HS-5 (cell line): ENCODE data around the gene TCERG1.

Experiments used
- DNase-seq: peaks from one replicate; pipeline ENCODE4 v3.0.0-alpha.2; 2012; ENCODE audit warnings: low read depth

TCERG1 gene

DNA sequence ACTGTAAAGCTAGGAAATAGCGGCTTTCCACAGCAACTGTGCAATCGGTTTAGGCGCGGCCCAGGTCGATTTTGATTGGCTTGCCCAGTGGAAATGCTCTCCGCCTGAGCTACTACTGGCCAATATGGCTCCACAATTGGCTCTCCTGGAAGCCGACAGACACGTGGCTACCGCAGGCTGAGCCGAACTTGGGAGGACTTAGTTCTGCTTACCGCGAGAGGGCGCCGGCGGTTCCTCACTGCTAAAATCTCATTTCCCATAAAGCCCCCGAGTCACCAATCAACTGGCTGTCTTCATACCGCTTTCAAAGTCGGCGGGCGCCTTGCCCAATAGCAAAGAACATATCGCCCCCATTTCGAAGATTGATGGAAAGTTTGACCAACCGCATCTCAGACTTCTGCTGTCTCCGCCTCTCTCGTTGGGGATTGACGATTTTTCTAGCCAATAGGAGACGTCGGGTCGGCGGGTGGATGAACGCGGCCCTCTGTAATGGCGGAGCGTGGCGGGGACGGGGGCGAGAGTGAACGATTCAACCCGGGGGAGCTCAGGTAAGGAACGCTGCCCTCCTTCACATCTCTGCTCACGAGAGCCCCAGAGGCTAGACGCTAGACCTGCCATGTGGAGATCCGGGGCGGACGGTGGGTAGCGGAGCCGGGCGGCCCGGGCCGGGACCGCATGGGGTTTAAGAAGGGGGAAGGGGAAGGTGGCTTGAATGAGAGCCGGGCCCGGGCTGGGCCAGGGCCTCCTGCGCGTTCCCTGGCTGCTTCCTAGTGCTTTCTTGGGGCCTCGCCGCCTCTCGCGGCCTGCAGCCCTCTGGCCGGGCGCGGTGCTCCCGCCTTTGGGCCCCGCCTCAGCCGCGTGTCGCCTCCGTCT, at the start of gene TCERG1:
TCERG1 (plus strand) TSS at position 473 of the 873 bp plus-strand sequence; CDS start at position 490, 17 bp downstream.
- DNase-seq: peak; percentile 100

DNA sequence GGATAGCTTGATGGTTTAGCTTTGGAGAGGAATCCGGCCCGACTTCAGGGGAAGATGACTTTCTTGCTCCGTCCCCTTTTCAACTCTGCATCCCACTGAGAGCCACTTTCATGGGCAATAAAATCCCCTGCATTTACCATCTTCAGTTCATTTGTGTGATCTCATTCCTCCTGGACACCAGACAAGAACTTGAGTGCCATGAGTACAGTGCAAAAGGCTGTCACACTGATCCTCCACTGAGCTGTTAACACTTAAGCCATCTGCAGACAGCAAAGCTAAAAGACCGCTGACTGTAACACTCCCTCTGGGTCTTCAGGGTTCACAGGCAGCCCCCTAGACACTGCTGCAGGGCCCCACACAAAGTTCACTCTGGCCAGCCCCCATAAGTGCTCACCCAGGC, 48.3 kb upstream of the TCERG1 start:
- no peak for DNase-seq

DNA sequence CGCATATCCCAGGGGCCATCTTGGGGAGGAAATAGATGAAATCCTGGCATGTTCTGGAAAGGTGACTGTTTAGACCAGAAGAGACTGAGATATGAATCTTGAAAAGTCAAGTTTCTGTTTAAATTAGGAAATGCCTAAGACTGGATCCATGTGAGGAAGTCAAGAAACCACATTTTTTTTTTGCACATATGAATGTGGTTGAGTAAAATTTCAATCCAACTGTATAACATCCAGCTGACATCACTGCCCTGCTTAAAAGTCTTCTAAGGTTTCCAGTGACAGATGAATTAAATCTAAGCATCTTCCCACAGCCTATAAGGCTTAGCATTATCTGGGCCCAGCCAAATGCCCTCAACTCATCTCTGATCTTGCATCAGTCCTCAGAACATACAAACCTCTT, 47.7 kb upstream of the TCERG1 start:
- no peak for DNase-seq

DNA sequence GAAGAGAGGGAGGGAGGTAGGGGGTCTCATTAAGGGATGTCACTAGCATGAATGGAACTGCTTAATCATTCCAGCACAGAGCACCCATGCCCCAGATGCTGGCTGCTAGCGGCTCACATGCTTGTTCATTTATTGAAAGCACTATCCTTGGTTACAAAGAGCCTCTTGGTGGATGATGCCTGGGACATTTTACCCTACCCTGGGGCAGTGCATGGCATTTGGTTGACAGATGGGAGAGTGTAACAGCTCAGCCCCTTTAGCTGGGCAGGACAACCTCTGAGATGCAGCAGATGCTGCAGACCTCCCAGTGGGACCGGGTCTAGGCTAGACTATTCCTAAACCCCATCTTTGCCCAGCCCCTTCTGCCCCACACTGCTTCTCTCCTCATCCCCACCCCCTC, 46.9 kb upstream of the TCERG1 start:
- DNase-seq: no peak

DNA sequence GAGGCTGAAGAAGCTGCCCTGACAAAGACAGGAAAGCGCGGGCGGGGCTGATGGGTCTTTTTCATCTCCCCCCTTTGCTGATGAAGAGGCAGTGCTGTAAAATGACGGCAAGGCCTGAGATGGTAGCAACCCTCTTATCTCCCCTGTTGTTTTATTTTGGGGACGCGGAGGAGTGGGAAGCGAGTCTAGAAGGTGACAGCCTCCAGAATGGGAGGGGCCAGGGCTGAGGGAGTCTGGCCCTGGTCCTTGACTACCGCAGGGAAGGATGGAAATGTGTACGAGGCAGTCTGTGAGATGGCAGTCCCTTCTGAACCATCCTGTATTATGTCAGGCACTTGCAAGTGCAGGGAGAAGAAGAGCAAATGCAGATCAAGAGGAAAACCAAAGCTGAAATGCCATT, 46.1 kb upstream of the TCERG1 start:
- DNase-seq: no peak

DNA sequence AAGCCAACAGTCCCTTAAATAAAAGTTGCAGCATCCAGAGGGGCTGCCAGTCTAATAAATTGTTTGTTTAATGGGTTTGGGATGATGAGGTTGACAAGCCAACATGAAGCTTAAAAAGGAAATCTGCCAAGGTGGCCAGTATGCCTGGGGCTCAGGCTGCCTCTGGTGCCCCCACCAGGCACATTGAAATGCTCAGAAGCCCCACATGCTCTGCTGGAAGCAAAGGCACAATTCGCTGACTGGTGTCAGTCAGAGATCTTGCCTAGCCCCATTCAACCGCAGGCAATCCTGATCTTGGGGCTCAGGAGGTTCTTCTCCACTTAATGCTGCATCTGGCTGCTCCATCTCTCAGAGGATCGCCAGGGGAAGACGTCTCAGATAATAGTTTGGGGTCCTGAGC, 44.2 kb upstream of the TCERG1 start:
- DNase-seq: no peak

DNA sequence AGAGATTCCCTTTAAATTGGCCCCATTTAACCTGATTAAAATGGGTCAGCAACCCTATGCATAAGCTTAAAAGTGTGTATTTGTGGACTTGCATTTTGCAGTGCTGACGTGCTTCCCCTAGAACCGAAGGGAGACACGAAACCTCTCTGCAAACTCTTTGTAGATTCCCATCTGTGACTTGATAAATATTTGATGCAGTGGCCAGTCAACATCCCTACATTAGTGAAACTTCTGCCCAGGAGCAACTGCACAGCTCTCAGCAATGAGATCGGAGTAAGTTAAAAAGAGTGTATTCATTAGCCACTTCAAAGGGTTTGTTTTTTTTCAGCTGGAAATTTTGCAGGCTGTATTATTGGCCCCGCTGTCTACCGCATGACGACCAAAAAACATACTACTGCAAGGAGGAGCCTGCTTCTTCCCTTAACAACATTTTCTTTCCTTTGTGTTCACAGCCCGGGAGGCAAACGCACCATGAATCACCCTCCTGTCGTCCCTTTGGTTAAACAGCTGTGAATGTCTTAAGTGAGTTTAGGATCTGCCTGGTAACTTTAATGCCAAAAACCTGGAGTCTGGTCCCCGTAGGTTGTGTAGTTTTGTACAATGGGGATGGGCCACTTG, 38.0 kb upstream of the TCERG1 start:
- no peak for DNase-seq

DNA sequence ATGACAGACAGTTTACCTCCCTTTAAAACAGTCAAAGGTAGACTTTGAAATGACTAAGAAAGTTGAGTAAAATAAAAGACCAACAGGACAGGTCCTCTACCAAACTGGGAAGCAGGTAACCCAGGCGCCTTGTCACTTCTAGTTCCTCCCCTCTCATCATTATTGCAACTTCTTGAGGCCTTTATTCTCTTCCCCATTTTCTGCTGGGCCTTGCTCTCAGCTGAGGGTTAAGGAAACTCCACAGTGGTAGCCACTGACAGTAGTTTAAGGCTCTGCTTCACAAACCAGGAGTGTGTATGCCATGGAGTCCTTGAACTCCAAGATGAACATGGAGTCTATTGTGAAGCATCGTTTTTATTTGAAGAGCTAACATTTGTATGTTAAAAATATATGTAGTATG, 36.9 kb upstream of the TCERG1 start:
- DNase-seq: no peak

DNA sequence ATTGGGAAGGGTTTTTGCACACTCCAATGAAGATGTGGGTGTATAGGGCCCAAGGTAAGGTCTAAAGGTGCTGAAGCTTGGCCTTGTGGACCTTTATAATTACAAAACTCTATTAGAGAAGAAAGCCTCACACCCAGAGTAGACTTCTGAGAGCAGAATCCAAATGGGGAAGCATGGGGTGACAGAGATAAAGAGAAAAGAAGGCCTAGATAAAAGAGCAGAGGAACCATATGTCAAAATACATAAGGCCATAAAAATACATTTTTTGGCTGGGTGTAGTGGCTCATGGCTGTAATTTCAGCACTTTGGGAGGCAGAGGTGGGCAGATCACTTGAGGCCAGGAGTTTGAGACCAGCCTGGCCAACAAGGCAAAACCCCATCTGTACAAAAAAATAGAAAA, 27.4 kb upstream of the TCERG1 start:
- DNase-seq: no peak

DNA sequence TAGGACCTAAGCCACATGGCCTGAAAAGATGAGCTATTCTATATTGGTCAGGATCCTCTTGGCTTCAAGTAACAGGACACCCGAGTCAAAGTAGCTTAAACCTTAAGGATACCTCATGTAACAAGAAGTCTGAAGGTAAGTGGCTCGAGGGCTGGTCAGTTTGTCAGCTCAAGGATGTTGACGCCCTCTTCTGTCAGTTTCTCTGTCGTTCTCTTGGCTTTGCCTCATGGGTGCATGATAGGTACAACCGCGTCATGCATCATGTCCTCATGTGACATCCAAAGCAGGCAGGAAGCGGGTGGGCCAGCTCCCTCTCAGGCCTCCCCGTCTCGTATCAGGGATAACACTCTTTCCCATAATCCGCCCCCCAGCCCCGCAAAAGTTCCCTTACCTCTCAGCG, 22.1 kb upstream of the TCERG1 start:
- DNase-seq: no peak

DNA sequence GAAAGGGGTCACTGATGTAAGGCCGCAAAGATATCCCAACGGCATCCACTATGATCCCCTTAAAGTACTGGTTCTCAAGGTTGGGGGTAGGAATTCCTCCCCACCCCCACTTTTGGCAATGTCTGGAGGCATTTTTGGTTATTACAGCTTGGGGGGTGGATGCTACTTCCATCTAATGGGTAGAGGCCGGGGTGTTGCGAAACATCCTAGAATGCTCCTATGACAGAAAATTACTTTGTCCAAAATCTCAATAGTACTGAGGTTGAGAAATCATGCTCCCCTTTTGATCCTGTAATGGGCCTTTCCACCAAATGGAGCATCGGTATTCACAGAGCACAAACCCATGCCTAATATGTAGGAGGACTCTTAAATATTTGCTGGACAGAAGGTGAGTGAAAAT, 20.8 kb upstream of the TCERG1 start:
- DNase-seq: no peak

DNA sequence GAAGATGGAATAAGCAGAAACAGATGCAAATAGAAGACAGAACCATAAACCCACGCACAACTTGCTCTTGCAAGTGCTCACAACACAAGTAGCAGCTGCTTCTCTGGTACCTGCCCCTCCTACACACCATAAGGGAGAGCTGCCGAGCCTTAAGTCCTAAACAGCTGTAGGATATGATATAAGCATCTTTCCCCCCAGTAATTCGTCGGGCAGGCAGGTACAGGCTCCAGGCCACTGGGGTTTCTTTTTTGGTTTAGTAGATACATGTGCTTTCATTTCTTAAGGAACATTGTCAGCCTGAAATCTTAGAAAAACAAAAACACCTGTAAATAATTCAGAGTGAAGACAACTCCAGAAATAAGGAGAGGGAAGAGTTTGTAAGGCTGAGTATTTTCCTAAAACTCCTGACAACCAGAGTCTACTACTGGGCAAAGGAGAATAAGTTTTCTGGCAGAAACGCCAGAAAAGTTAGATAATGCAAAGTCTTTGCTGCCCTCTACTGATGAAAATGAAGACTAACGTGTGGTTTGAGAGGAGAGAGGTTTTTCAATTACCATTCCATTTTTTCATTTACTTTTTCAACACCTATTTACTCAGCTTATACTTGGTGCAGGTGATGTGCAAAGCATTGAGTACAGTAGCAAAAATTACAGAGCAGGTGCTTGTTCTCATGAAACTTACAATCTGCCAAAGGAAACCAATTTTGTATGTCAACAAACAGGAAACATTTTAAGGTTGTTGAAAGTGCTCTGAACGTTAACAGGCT, 20.1 kb upstream of the TCERG1 start:
- DNase-seq: no peak

DNA sequence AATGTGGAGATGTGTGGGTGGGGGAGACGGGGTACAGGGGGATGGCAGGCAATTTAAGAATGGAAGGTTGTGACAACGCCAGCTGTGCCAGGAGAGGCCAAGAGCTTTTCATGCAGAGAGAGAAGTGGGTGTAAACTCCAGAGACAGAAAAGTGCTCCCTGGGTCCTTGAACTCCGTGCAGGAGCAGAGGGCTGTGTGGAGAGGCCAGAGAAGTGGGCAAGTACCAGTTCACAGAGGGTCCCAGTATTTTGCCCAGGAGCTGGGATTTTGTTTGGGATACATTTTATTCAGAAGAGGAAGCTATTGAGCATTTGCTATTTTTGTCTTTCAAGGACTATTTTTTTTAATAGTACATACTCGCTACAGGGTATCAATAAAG, 19.5 kb upstream of the TCERG1 start:
- DNase-seq: no peak

DNA sequence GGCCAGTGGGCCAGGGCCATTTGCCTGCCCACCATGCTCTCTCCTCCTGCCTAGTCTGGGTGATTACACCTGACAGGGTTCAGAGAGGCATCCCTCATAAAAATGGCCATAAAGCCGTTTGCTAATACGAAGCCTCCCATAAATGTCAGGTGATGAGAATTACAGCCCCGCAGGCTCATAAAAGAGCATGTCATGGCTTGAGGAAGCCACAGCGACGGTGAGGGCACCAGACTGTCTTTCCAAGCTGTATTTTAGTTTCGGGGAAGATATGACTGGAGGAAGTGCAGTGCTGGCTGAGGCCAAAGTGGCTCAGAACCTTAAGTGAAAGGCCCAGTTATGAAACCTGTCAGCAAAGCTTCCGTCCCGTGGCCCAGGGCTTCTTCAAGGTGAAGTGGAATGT, 18.5 kb upstream of the TCERG1 start:
- DNase-seq: no peak

DNA sequence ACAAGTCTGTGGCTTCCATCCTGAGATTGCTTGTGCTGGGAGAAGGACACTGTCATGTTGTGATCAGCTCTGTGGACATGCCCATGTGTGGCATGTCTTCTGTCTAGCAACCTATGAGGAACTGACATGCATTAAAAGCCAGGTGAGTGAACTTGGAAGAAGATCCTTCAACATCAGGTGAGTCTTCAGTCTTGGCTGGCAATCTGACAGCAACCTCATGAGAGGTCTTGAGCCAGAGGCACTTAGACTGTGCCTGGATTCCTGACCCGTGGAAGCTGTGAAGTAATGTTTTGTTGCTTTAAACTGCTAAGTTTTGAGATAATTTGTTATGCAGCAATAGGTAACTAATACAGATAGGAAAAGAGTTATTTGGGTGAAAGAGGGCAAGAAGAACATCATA, 6.8 kb upstream of the TCERG1 start:
- no peak for DNase-seq

DNA sequence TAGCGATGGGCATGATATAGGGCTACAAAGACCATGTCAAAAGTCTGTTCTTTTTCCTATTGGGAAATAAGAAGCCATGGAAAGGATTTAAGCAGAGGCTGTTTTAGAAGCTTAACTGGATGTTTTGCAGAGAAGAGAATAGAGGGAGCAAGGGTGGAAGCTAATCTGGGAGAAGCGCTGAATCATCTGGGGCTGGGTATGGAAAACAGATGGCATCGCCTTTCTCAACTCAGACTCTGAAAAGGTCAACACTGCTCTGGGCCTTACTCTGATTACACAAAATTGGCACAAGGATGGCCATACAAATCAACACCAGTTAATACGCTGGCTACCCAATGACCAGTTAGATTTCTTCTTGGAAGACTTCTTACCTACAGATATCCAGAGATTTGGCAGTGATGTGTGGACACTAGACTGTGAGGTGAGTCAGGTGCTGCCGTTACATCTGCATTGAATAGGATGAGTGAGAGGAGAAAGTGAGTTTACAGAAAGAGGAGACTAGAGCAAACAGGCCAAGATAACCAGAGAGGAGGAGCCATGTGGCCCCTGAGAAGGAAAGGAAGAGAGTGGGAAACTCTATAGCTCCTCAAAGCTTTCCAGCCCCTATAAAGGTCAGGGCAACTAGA, 6.2 kb upstream of the TCERG1 start:
- DNase-seq: no peak

DNA sequence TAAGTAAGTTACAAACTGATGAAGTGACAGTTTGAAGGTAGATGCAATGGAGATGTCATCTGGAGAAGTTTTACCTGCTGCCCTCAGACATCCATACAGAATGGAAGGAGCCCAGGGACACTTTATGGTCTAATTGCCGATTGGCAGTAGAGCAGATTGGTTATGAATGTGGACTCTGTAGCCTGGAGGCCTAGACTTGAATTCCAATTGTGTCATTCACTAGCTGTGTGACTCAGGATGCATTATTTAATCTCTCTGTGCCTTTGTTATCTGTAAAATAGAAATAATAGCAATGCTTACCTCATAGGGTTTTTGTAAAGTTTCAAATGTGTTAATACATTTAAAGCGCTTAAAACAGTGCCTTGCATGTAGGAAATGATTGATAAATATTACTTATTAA, 5.2 kb upstream of the TCERG1 start:
- no peak for DNase-seq

DNA sequence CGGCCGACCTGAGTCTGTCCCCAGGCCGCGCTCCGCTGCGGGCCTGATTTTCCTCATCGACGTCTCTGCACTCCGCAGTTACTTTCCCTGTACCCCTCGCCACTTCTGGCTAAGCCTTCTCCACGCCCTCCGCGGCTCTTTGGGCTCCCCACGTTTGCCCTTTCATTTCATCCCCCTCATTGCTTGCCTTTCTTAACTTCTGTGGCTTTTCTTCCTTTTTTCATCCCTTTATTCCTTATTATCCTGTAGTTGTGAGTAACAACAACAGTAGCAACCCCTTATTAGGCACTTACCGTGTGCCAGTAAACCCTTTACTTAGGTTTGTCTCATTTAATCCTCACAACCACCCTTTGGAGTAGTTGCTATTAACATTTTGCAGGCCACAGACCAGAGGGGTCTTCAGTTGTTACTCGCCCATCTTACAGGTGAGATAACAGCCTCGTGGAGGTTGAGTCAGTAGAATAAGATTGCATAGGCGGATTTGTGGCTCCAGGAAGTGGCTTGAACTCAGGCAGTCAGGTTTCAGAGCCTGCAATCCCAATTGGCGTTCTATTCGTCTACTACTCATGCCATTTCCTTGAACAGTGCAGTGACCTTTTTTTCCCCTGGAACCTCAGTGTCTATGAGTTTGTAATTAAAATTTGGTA, 724 bp downstream of the TCERG1 start:
- peak; percentile 25 for DNase-seq

DNA sequence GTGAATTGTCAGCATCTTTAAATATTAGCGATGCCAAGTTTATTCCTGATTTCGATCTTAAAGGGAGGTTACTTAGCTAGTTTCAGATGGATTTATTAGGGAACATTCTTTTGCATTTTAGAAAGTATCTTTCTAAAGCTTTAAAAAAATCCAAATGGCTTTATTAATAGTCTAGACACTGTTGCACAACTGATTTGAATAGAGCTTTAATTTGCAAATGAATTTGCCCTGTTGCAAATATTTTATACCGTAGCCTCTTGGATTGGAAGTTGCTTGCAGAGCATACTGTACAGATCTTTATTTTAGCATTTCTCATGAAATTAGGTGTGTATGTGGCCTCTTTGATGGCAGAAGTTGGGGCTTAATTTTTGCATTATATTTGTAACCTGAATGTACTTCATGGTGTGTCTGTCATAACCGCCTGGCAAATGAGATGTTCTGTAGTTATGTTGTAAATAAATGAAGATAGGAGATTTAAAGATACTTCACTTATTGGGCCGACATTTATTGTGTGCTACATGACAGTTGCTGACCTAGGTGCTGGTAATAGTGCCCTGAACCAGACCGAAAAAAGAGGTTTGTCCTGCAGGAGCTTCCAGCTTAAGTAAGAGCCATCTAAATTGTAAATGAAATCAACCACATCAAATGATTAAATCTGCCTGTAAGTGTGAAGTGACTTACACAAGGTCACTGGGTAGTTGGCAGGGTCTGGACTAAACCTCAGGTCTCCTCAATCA, 1.8 kb downstream of the TCERG1 start:
- DNase-seq: no peak

DNA sequence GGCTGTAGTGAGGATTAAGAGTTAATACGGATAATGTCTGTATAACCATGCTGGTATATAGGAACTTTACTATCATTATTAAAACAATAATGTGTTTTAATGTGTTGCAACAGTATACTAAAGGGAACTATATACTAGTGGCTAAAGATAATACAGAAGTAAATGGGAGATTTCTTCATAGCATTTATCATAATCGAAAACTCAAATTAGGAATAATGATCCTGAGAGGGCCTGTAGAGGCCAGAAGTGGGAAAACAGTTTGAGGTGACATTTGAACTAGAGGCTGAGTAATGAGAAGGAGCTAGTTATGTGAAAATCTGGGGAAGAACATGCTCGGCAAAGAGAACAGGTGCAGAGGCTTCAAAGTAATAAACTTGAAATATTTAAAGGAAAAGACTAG, 2.9 kb downstream of the TCERG1 start:
- DNase-seq: no peak

DNA sequence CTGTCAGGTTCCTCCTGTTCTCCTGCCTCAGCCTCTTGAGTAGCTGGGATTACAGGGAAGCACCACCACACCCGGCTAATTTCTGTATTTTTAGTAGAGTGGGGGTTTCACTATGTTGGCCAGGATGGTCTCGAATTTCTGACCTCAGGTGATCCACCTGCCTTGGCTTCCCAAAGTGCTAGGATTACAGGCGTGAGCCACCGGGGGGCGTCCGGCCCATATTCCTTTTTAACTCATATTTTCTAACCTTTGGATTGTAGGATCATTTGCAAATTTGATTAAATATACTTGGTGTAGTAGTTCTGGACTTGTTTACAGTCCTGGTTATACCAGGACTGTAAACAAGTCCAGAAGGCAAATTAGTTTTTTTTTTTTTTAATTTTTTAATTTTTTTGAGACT, 4.3 kb downstream of the TCERG1 start:
- DNase-seq: no peak
